Amygdala (tissue), 56 donors: Measurements from ENCODE around the gene EXOC3.
"Not testable (repeated sequence)": the region's sequence is repeated elsewhere in the genome, so short reads cannot be mapped to it uniquely, and the experiment has no call there.

Experiments
- DNase-seq, 56 donors: peaks; one replicate each; lab custom pipeline; 2025; lab: John Stamatoyannopoulos, UW

EXOC3 gene

GRCh38 chr5:483011-483410, 40.0 kb downstream of the EXOC3 start:
- DNase-seq: no peak

- no peak for DNase-seq
These were observed 40.6 kb downstream of the EXOC3 start for GRCh38 chr5:483434-484140.

GRCh38 chr5:484556-484955, 41.6 kb downstream of the EXOC3 start:
- no peak for DNase-seq

GRCh38 chr5:485113-485945, 42.4 kb downstream of the EXOC3 start:
- DNase-seq: no peak

GRCh38 chr5:485946-486491, 43.0 kb downstream of the EXOC3 start:
- no peak for DNase-seq

GRCh38 chr5:486597-486996, 43.6 kb downstream of the EXOC3 start:
- DNase-seq: not testable (repeated sequence)

- DNase-seq: no peak
These were observed 45.3 kb downstream of the EXOC3 start for GRCh38 chr5:488241-488640.

GRCh38 chr5:488744-489688, 46.0 kb downstream of the EXOC3 start:
- DNase-seq: no peak

GRCh38 chr5:489689-490080, 46.7 kb downstream of the EXOC3 start:
- DNase-seq: no peak

GRCh38 chr5:490116-491106, 47.4 kb downstream of the EXOC3 start:
- no peak for DNase-seq

- DNase-seq: no peak
These were observed 48.3 kb downstream of the EXOC3 start for GRCh38 chr5:491119-491855.

GRCh38 chr5:491856-492155, 48.8 kb downstream of the EXOC3 start:
- no peak for DNase-seq

- DNase-seq: no peak
These were observed 49.4 kb downstream of the EXOC3 start for GRCh38 chr5:492314-492893.

- DNase-seq: no peak
These were observed 50.2 kb downstream of the EXOC3 start for GRCh38 chr5:493119-493701.

- DNase-seq: no peak
These were observed 50.8 kb downstream of the EXOC3 start for GRCh38 chr5:493758-494157.

- no peak for DNase-seq
These were observed 51.8 kb downstream of the EXOC3 start for GRCh38 chr5:494667-495255.

- no peak for DNase-seq
These were observed 53.1 kb downstream of the EXOC3 start for GRCh38 chr5:496028-496427.
